Measurements from ENCODE around the gene NTSR1. TPM values are rescaled to one million over a fixed set of nuclear protein-coding genes. Genes with fewer than 3 reads are reported as not detected.

NTSR1 gene
- total and polyA plus RNA-seq, 4 experiments from 2014 or later = 0.30 to 0.38 TPM; not detected in 2

DNA sequence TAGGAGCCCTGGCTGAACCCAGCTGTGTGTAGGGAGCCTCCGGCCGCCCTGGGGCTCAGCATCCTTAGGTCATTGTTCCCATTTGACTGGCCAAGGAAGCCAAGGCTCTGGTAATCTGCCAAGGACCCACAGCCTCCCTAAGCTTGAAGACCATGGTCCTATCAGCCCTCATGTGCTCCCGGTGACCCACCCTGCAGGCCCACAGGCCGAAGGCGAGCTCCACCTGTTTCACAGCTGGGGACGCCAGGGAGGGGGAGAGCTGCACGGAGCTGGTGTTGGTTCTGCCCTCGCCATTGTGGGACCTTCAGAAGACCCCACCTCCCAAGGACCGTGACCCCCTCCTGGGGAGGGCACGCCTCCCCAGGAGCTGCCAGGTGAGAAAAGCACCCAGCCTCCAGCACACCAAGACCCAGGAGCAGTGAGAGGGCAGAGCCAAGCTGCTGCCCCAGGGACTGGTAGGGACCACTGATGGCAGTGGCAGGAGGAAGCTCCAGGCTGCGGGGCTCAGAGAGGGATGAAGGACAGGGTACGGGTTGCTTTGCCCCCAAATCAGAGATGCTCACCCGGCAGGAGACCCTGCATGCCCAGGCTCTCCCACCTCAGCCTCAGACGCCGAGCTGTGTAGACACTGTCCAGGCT is 56.9 kb downstream of the NTSR1 start:
- Histone ChIP-seq H3K27me3 (ENCODE audit: insufficient read depth, low read length) (no peaks in the 10 kb centered on the region), H3K36me3 (ENCODE audit: insufficient read depth, low read length) (no peaks in the 10 kb centered on the region), H3K4me1 (ENCODE audit: insufficient read depth, low read length) (no peaks in the 10 kb centered on the region), H3K9me3 (ENCODE audit: control insufficient read depth in 1 of 2, low read length in 2 of 2) (no peaks in the 10 kb centered on the region), H3K4me3 (ENCODE audit: low read length in 2 of 2) (no peak overlapping the region), H3K27ac (ENCODE audit: low read depth, low read length) (no peak overlapping the region)
- peaks cover 0 to 2% (median 0%) of the 10 kb centered on the region in 8 donors for H3K9me3 Mint-ChIP-seq
- POLR2A ChIA-PET (ENCODE audit: partially characterized antibody) = interaction anchor here (1.7 kb wide), 1 partner anchor 29 kb away, joined by 6 read pairs; no protein-coding TSS in a partner anchor
- no peaks in the 10 kb centered on the region for H3K27me3 Mint-ChIP-seq
- intact Hi-C loops (cut with micrococcal nuclease) = no loop called here
- no peak overlapping the region for H3K4me3 Mint-ChIP-seq
- no peaks in the 10 kb centered on the region for H3K36me3 Mint-ChIP-seq
- H3K4me1 Mint-ChIP-seq = peaks cover 0 to 7% (median 6%) of the 10 kb centered on the region in 4 donors
- no peak for DNase-seq
- no peak overlapping the region for H3K27ac Mint-ChIP-seq
- CTCF ChIA-PET (ENCODE audit: partially characterized antibody) = no interaction called here

DNA sequence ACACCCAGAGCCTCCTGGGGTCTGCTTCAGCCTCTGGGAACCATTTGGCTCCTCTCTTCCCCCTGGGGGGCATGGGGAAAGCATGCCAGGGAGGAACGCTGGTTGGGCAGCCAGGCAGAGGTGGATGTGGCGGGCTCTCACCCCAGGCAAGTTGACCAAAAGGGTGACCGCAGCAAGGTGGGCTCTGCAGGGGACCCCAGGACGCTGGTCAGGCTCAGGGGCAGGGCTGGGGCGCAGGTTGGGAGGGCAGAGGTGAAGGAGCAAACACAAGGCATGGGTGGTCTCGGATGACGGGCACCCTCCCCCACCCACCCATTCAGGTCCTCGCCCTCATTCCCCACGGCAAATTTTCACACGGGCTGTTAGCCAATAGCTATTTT is 57.4 kb downstream of the NTSR1 start:
- H3K36me3 Mint-ChIP-seq = no peaks in the 10 kb centered on the region
- Histone ChIP-seq H3K4me3 (ENCODE audit: low read length in 2 of 2) (no peak overlapping the region), H3K9me3 (ENCODE audit: control insufficient read depth in 1 of 2, low read length in 2 of 2) (no peaks in the 10 kb centered on the region), H3K36me3 (ENCODE audit: insufficient read depth, low read length) (no peaks in the 10 kb centered on the region), H3K4me1 (ENCODE audit: insufficient read depth, low read length) (no peaks in the 10 kb centered on the region), H3K27me3 (ENCODE audit: insufficient read depth, low read length) (no peaks in the 10 kb centered on the region), H3K27ac (ENCODE audit: low read depth, low read length) (no peak overlapping the region)
- H3K4me3 Mint-ChIP-seq = no peak overlapping the region
- CTCF ChIA-PET (ENCODE audit: partially characterized antibody) = no interaction called here
- DNase-seq = no peak
- H3K9me3 Mint-ChIP-seq = peaks cover 0 to 2% (median 0%) of the 10 kb centered on the region in 8 donors
- H3K27ac Mint-ChIP-seq = no peak overlapping the region
- intact Hi-C loops (cut with micrococcal nuclease) = no loop called here
- no peaks in the 10 kb centered on the region for H3K27me3 Mint-ChIP-seq
- peaks cover 0 to 7% (median 6%) of the 10 kb centered on the region in 4 donors for H3K4me1 Mint-ChIP-seq
- POLR2A ChIA-PET (ENCODE audit: partially characterized antibody) = interaction anchor here (1.7 kb wide), 1 partner anchor 29 kb away, joined by 6 read pairs; no protein-coding TSS in a partner anchor

DNA sequence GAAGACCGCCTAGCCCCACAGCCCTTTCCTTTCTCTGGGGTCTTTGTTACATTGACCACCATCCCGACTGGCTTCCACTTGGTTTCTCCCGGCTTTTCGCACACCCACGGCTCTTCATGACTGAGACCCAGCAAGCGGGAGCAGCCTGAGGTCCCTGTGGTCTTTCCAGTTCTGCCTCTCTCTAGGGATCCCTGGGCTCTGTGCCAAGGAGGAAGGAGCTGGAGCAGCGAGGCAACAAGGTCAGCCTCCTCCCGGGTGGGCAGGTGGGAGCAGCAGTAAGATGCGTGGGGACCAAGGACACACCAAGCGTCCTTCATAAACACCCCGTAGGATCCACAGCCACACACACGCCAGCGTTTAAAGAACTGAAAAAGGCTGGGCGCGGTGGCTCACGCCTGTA is 58.1 kb downstream of the NTSR1 start:
- H3K27ac Mint-ChIP-seq = peak overlapping the region in 1 of 7 donors; percentile 48
- CTCF ChIA-PET (ENCODE audit: partially characterized antibody) = no interaction called here
- intact Hi-C loops (cut with micrococcal nuclease) = no loop called here

DNA sequence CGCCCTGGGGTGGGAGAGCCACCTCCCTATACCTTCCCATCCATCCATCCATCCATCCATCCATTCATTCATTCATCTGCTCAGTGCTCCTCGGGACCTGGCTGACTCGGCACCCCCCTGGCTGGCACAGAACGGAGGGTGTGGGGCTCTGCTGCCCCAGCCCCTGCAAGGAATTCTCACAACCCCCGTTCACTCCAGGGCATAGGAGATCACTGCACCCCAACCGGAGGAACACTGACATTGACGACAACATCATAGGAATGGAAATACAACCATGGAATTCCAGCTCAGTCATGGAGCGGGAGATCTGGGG is 59.6 kb downstream of the NTSR1 start:
- DNase-seq = no peak
- Mint-ChIP-seq H3K36me3 (no peaks in the 10 kb centered on the region), H3K4me1 (peaks cover 0 to 20% (median 10%) of the 10 kb centered on the region in 4 donors), H3K27me3 (no peaks in the 10 kb centered on the region), H3K4me3 (no peak overlapping the region), H3K27ac (no peak overlapping the region), H3K9me3 (peaks cover 0 to 2% (median 0%) of the 10 kb centered on the region in 8 donors)
- H3K27ac ChIP-seq (ENCODE audit: low read depth, low read length) = no peak overlapping the region
- ChIA-PET POLR2A (ENCODE audit: partially characterized antibody) (no interaction called here), CTCF (ENCODE audit: partially characterized antibody) (no interaction called here)
- no peaks in the 10 kb centered on the region for H3K4me1 ChIP-seq (ENCODE audit: insufficient read depth, low read length)
- H3K4me3 ChIP-seq (ENCODE audit: low read length in 2 of 2) = no peak overlapping the region
- intact Hi-C loops (cut with micrococcal nuclease) = no loop called here
- no peaks in the 10 kb centered on the region for H3K9me3 ChIP-seq (ENCODE audit: control insufficient read depth in 1 of 2, low read length in 2 of 2)
- no peaks in the 10 kb centered on the region for H3K27me3 ChIP-seq (ENCODE audit: insufficient read depth, low read length)
- no peaks in the 10 kb centered on the region for H3K36me3 ChIP-seq (ENCODE audit: insufficient read depth, low read length)

More for the DNA sequence above, 58.1 kb downstream of the NTSR1 start:
- H3K4me3 Mint-ChIP-seq = no peak overlapping the region
- no peaks in the 10 kb centered on the region for H3K36me3 ChIP-seq (ENCODE audit: insufficient read depth, low read length)
- POLR2A ChIA-PET (ENCODE audit: partially characterized antibody) = no interaction called here
- H3K9me3 Mint-ChIP-seq = peaks cover 0 to 2% (median 0%) of the 10 kb centered on the region in 8 donors
- no peaks in the 10 kb centered on the region for H3K27me3 Mint-ChIP-seq
- no peak overlapping the region for H3K27ac ChIP-seq (ENCODE audit: low read depth, low read length)
- H3K36me3 Mint-ChIP-seq = no peaks in the 10 kb centered on the region
- H3K9me3 ChIP-seq (ENCODE audit: control insufficient read depth in 1 of 2, low read length in 2 of 2) = no peaks in the 10 kb centered on the region
- DNase-seq = no peak
- peaks cover 0 to 7% (median 6%) of the 10 kb centered on the region in 4 donors for H3K4me1 Mint-ChIP-seq
- H3K4me1 ChIP-seq (ENCODE audit: insufficient read depth, low read length) = no peaks in the 10 kb centered on the region
- no peak overlapping the region for H3K4me3 ChIP-seq (ENCODE audit: low read length in 2 of 2)
- H3K27me3 ChIP-seq (ENCODE audit: insufficient read depth, low read length) = no peaks in the 10 kb centered on the region

- Histone ChIP-seq H3K27me3 (ENCODE audit: insufficient read depth, low read length) (no peaks in the 10 kb centered on the region), H3K9me3 (ENCODE audit: control insufficient read depth in 1 of 2, low read length in 2 of 2) (no peaks in the 10 kb centered on the region), H3K36me3 (ENCODE audit: insufficient read depth, low read length) (no peaks in the 10 kb centered on the region), H3K27ac (ENCODE audit: low read depth, low read length) (no peak overlapping the region), H3K4me1 (ENCODE audit: insufficient read depth, low read length) (peaks cover under 1% of the 10 kb centered on the region), H3K4me3 (ENCODE audit: low read length in 2 of 2) (no peak overlapping the region)
- Mint-ChIP-seq H3K27ac (peak overlapping the region in 2 of 7 donors; percentile 8 to 80), H3K27me3 (no peaks in the 10 kb centered on the region), H3K4me3 (no peak overlapping the region), H3K9me3 (peaks cover 0 to 2% (median 0%) of the 10 kb centered on the region in 8 donors), H3K36me3 (no peaks in the 10 kb centered on the region), H3K4me1 (peaks cover 0 to 25% (median 13%) of the 10 kb centered on the region in 4 donors)
- intact Hi-C loops (cut with micrococcal nuclease) = no loop called here
- ChIA-PET POLR2A (ENCODE audit: partially characterized antibody) (interaction anchor here (1.0 kb wide), 1 partner anchor 28 kb away, joined by 3 read pairs; no protein-coding TSS in a partner anchor), CTCF (ENCODE audit: partially characterized antibody) (no interaction called here)
- no peak for DNase-seq
Measured at GRCh38 chr20:62768551-62769287, 60.1 kb downstream of the NTSR1 start.

DNA sequence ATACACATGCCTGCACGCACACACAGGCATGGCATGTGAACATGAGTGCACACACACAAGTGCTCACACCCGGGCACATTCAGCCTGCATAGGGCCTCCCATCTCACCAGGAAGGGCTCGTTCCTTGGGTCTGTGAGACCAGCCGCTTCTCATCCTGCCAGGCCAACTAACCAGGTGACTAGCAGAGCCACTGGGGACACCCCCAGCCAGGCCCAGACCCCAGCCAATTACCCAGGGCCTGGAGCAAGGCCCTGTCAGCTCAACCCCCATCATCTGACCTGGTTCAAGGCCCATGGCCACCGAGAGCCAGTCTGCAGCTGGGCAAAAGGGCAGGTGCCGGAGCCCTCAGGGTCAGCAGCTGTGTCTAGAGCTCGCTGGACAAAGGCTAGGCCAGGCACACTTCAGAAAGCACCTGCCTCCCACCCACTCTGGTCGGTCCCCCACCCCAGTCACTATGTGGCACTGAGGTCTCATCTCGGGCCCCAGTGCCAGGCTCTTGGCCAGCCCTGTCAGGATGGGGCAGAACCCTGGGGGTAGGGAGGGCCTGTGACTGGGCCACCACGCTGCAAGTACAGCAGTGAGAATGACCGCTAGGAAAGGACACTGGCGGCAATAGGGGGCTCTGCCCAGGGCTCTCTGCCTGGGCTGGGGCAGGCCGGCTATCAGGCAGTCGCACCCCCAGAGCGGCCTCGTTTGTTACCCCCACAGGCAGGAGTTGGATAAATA is 60.9 kb downstream of the NTSR1 start:
- Mint-ChIP-seq H3K36me3 (no peaks in the 10 kb centered on the region), H3K27ac (peak overlapping the region in 4 of 7 donors; percentile 8 to 80 (median 36)), H3K27me3 (no peaks in the 10 kb centered on the region), H3K4me1 (peaks cover 0 to 33% (median 18%) of the 10 kb centered on the region in 4 donors), H3K9me3 (peaks cover 0 to 2% (median 0%) of the 10 kb centered on the region in 8 donors), H3K4me3 (no peak overlapping the region)
- Histone ChIP-seq H3K36me3 (ENCODE audit: insufficient read depth, low read length) (no peaks in the 10 kb centered on the region), H3K27ac (ENCODE audit: low read depth, low read length) (no peak overlapping the region), H3K9me3 (ENCODE audit: control insufficient read depth in 1 of 2, low read length in 2 of 2) (no peaks in the 10 kb centered on the region), H3K4me3 (ENCODE audit: low read length in 2 of 2) (no peak overlapping the region), H3K27me3 (ENCODE audit: insufficient read depth, low read length) (no peaks in the 10 kb centered on the region), H3K4me1 (ENCODE audit: insufficient read depth, low read length) (peaks cover 8% of the 10 kb centered on the region)
- ChIA-PET POLR2A (ENCODE audit: partially characterized antibody) (interaction anchor here (1.0 kb wide), 1 partner anchor 29 kb away, joined by 3 read pairs; no protein-coding TSS in a partner anchor), CTCF (ENCODE audit: partially characterized antibody) (no interaction called here)
- DNase-seq = no peak
- intact Hi-C loops (cut with micrococcal nuclease) = no loop called here
